Measurements from ENCODE around the gene ASTN2. TPM values are rescaled to one million over a fixed set of nuclear protein-coding genes. Genes with fewer than 3 reads are reported as not detected.

Gene ASTN2
- total RNA-seq, 1 donor from 2014 or later = 13.6 TPM

DNA sequence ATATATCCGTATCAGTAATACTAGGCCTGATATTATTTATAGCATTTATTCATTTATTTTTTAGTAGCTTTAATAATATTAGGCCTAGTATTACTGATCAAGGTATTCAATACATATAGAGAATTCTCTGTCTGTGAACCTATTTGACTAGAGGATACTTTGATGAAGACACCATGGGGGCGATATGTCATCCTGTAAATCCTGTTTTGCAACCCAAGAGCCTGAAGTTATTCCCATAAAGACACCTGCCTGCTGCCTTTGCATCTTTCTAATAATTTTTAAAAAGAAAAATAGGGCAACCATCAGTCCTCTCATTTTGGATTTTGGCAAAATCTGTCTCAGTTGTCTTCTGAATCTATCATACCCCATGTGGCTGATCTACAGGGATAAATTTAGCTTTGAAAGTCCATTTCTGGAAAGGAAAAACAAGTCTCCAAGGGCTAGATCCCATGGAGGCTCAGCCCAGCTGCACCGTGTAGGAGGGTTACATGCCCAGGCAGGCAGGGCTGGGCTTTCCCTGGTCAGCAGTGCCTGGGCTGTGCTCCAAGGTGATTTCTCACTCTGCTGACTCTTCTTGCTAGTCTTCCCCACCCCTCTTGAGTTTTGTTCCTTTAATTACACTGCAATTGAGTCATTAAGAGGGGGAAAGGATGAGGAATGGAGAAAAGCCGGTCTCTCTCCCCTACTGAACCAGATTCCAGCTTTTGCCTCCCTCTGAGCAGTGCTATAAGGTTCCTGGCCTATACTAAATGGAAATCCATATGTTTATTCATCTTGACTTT, 558.8 kb downstream of the ASTN2 start:
- H3K4me1 ChIP-seq (ENCODE audit: insufficient read depth, low read length) = no peaks in the 10 kb centered on the region
- H3K4me3 ChIP-seq (ENCODE audit: insufficient read depth, low read depth, low read length) = no peak overlapping the region
- H3K4me2 ChIP-seq (ENCODE audit: low read length) = no peak overlapping the region
- H3K9ac ChIP-seq (ENCODE audit: low read length) = no peak overlapping the region
- H3K36me3 ChIP-seq (ENCODE audit: insufficient read depth, low read length) = no peaks in the 10 kb centered on the region
- peaks cover 4% of the 10 kb centered on the region for H3K4me1 Mint-ChIP-seq (ENCODE audit: low read depth, unreplicated experiment)
- no peak overlapping the region for H3K27ac Mint-ChIP-seq (ENCODE audit: unreplicated experiment)
- H3K9me3 Mint-ChIP-seq (ENCODE audit: unreplicated experiment) = no peaks in the 10 kb centered on the region
- H3K36me3 Mint-ChIP-seq (ENCODE audit: low read depth, unreplicated experiment) = no peaks in the 10 kb centered on the region
- no peak for FAIRE-seq
- H3K27me3 ChIP-seq (ENCODE audit: insufficient read depth, low read length) = no peaks in the 10 kb centered on the region
- H3K27ac ChIP-seq (ENCODE audit: low read depth, low read length) = no peak overlapping the region
- no peaks in the 10 kb centered on the region for H3K79me2 ChIP-seq (ENCODE audit: insufficient read depth, low read length)
- DNase-seq (ENCODE audit: low read depth) = peak; percentile 5
- no peaks in the 10 kb centered on the region for H3K9me3 ChIP-seq (ENCODE audit: insufficient read depth, low read depth, low read length)
- no peaks in the 10 kb centered on the region for H3K27me3 Mint-ChIP-seq (ENCODE audit: low read depth, unreplicated experiment)
- H4K20me1 ChIP-seq (ENCODE audit: insufficient read depth, low read length) = no peaks in the 10 kb centered on the region
- H3K4me3 Mint-ChIP-seq (ENCODE audit: unreplicated experiment) = no peak overlapping the region
- no peak overlapping the region for H2AFZ ChIP-seq (ENCODE audit: low read depth, low read length)
- TF ChIP-seq EZH2 (IDR thresholded peaks at IDR 0.05; ENCODE audit: insufficient read depth, low read length) = no peak
- no peak for TF ChIP-seq CTCF (IDR thresholded peaks at IDR 0.05; ENCODE audit: insufficient read depth, low read depth, low read length)

DNA sequence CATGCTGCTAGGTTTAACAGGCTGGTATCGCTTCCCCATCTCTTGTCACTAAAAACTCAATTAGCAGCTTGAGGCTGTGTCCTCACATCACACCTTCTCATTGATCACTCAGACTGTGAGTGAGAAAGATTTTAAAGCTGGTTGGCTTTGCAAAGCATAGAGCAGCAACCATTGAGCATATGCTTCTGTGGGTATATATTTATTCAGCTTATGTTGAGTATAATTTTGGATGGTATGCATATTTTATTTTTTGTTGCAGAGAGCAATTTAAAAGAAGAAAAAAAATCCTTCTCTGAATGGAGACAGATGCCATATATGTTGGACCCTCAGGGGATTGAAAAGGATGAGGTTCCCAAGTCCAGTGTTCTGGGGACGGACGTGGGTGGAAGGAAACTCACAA, 565.1 kb downstream of the ASTN2 start:
- Mint-ChIP-seq H3K9me3 (ENCODE audit: unreplicated experiment) (no peaks in the 10 kb centered on the region), H3K4me3 (ENCODE audit: unreplicated experiment) (no peak overlapping the region), H3K36me3 (ENCODE audit: low read depth, unreplicated experiment) (no peaks in the 10 kb centered on the region), H3K4me1 (ENCODE audit: low read depth, unreplicated experiment) (no peaks in the 10 kb centered on the region), H3K27me3 (ENCODE audit: low read depth, unreplicated experiment) (no peaks in the 10 kb centered on the region), H3K27ac (ENCODE audit: unreplicated experiment) (no peak overlapping the region)
- no peak overlapping the region for H2AFZ ChIP-seq (ENCODE audit: low read depth, low read length)
- no peak for FAIRE-seq
- H3K4me3 ChIP-seq (ENCODE audit: insufficient read depth, low read depth, low read length) = no peak overlapping the region
- no peaks in the 10 kb centered on the region for H3K4me1 ChIP-seq (ENCODE audit: insufficient read depth, low read length)
- no peak overlapping the region for H3K27ac ChIP-seq (ENCODE audit: low read depth, low read length)
- TF ChIP-seq EZH2 (IDR thresholded peaks at IDR 0.05; ENCODE audit: insufficient read depth, low read length) (no peak), CTCF (IDR thresholded peaks at IDR 0.05; ENCODE audit: insufficient read depth, low read depth, low read length) (no peak)
- H3K79me2 ChIP-seq (ENCODE audit: insufficient read depth, low read length) = no peaks in the 10 kb centered on the region
- H3K27me3 ChIP-seq (ENCODE audit: insufficient read depth, low read length) = no peaks in the 10 kb centered on the region
- H3K36me3 ChIP-seq (ENCODE audit: insufficient read depth, low read length) = no peaks in the 10 kb centered on the region
- DNase-seq (ENCODE audit: low read depth) = no peak
- H3K9me3 ChIP-seq (ENCODE audit: insufficient read depth, low read depth, low read length) = no peaks in the 10 kb centered on the region
- no peaks in the 10 kb centered on the region for H4K20me1 ChIP-seq (ENCODE audit: insufficient read depth, low read length)
- H3K9ac ChIP-seq (ENCODE audit: low read length) = no peak overlapping the region
- no peak overlapping the region for H3K4me2 ChIP-seq (ENCODE audit: low read length)

DNA sequence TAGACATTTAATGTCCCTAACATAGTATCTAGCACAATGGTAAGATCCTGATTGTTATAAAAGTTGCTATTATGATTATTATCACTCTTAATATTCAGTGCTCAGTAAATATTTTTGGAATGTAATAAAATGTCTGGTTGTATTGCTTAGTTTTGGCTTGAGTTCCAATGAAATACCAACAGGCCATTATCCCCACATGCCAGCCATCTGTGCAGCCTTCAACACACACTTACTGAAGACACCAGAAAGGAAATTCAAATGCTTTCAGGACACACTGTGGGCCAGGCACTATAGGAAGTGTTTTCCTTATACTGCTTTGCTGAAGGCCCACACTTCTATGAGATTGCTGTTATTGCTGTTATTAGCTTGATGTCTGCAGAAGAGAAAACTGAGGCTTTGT, 570.2 kb downstream of the ASTN2 start:
- Histone ChIP-seq H4K20me1 (ENCODE audit: insufficient read depth, low read length) (no peaks in the 10 kb centered on the region), H3K9ac (ENCODE audit: low read length) (no peak overlapping the region), H3K9me3 (ENCODE audit: insufficient read depth, low read depth, low read length) (no peaks in the 10 kb centered on the region), H3K4me3 (ENCODE audit: insufficient read depth, low read depth, low read length) (no peak overlapping the region), H3K4me2 (ENCODE audit: low read length) (no peak overlapping the region), H2AFZ (ENCODE audit: low read depth, low read length) (no peak overlapping the region), H3K27ac (ENCODE audit: low read depth, low read length) (no peak overlapping the region), H3K79me2 (ENCODE audit: insufficient read depth, low read length) (no peaks in the 10 kb centered on the region), H3K27me3 (ENCODE audit: insufficient read depth, low read length) (no peaks in the 10 kb centered on the region), H3K36me3 (ENCODE audit: insufficient read depth, low read length) (no peaks in the 10 kb centered on the region), H3K4me1 (ENCODE audit: insufficient read depth, low read length) (no peaks in the 10 kb centered on the region)
- H3K4me3 Mint-ChIP-seq (ENCODE audit: unreplicated experiment) = no peak overlapping the region
- TF ChIP-seq CTCF (IDR thresholded peaks at IDR 0.05; ENCODE audit: insufficient read depth, low read depth, low read length) (no peak), EZH2 (IDR thresholded peaks at IDR 0.05; ENCODE audit: insufficient read depth, low read length) (no peak)
- no peak for FAIRE-seq
- H3K27me3 Mint-ChIP-seq (ENCODE audit: low read depth, unreplicated experiment) = no peaks in the 10 kb centered on the region
- no peaks in the 10 kb centered on the region for H3K36me3 Mint-ChIP-seq (ENCODE audit: low read depth, unreplicated experiment)
- H3K4me1 Mint-ChIP-seq (ENCODE audit: low read depth, unreplicated experiment) = peaks cover 3% of the 10 kb centered on the region
- H3K9me3 Mint-ChIP-seq (ENCODE audit: unreplicated experiment) = peaks cover 3% of the 10 kb centered on the region
- H3K27ac Mint-ChIP-seq (ENCODE audit: unreplicated experiment) = no peak overlapping the region
- DNase-seq (ENCODE audit: low read depth) = no peak
